Mesendoderm (in vitro differentiated cells): ENCODE data around the gene SOX5.

Source experiments
- DNase-seq: peaks from one replicate; pipeline ENCODE4 v3.0.0; 2013
- H2AK5ac ChIP-seq: 2 replicates; pipeline ENCODE4 v1.6.1; 2013; ENCODE audit warnings: low read length, inconsistent platforms
- H2BK120ac ChIP-seq: 2 replicates; pipeline ENCODE4 v1.6.1; 2013; ENCODE audit warnings: low read depth, mild to moderate bottlenecking, low read length, moderate library complexity, mixed read lengths
- H2BK15ac ChIP-seq: replicated peaks from 2 replicates; pipeline ENCODE4 v1.6.1; 2013; ENCODE audit warnings: low read depth, mild to moderate bottlenecking, moderate library complexity
- H2BK5ac ChIP-seq: 2 replicates; pipeline ENCODE4 v1.6.1; 2013; ENCODE audit warnings: low read length, inconsistent platforms
- H3K18ac ChIP-seq: 2 replicates; pipeline ENCODE4 v1.6.1; 2013; ENCODE audit warnings: mild to moderate bottlenecking, low read length, mixed read lengths
- H3K23ac ChIP-seq: one replicate; pipeline ENCODE4 v1.6.1; 2013; ENCODE audit warnings: low read length
- H3K27ac ChIP-seq: 2 replicates; pipeline ENCODE4 v1.5.1; 2013; ENCODE audit warnings: low read depth, mild to moderate bottlenecking, inconsistent platforms, low read length, moderate library complexity
- H3K27me3 ChIP-seq: 2 replicates; pipeline ENCODE4 v1.6.1; 2013; ENCODE audit warnings: low read length, control low read depth, mild to moderate bottlenecking, inconsistent platforms; ENCODE audit not compliant: insufficient read depth, poor library complexity
- H3K36me3 ChIP-seq: 2 replicates; pipeline ENCODE4 v1.6.1; 2013; ENCODE audit warnings: low read length, inconsistent platforms; ENCODE audit not compliant: control insufficient read depth, insufficient read depth
- H3K4ac ChIP-seq: one replicate; pipeline ENCODE4 v1.6.1; 2013; ENCODE audit warnings: low read depth, mild to moderate bottlenecking, low read length, moderate library complexity
- H3K4me1 ChIP-seq: 2 replicates; pipeline ENCODE4 v1.6.1; 2013; ENCODE audit warnings: low read depth, low read length, inconsistent platforms; ENCODE audit not compliant: control insufficient read depth
- H3K4me2 ChIP-seq: 2 replicates; pipeline ENCODE4 v1.6.1; 2013; ENCODE audit warnings: low read length
- H3K4me3 ChIP-seq: 2 replicates; pipeline ENCODE4 v1.5.1; 2013; ENCODE audit warnings: mild to moderate bottlenecking, low read length
- H3K56ac ChIP-seq: one replicate; pipeline ENCODE4 v1.6.1; 2013; ENCODE audit warnings: low read length
- H3K79me1 ChIP-seq: 2 replicates; pipeline ENCODE4 v1.6.1; 2013; ENCODE audit warnings: low read length, inconsistent platforms
- H3K79me2 ChIP-seq: 2 replicates; pipeline ENCODE4 v1.6.1; 2013; ENCODE audit warnings: mild to moderate bottlenecking, low read length; ENCODE audit not compliant: control insufficient read depth, insufficient read depth
- H3K9ac ChIP-seq: 2 replicates; pipeline ENCODE4 v1.6.1; 2013; ENCODE audit warnings: low read length, inconsistent platforms
- H4K5ac ChIP-seq: one replicate; pipeline ENCODE4 v1.6.1; 2013; ENCODE audit warnings: low read length
- H4K8ac ChIP-seq: one replicate; pipeline ENCODE4 v1.6.1; 2013; ENCODE audit warnings: low read depth, mild to moderate bottlenecking, control low read depth, low read length, moderate library complexity
- WGBS: extraction: QIAGEN DNeasy Blood & Tissue Kit; methylation state at CpG from one replicate; pipeline ENCODE4 v1.1.7; 2013; ENCODE audit warnings: low lambda C conversion rate, missing lambda C conversion rate; ENCODE audit not compliant: insufficient coverage; ENCODE audit errors: extremely low coverage; 5-methylcytosine and 5-hydroxymethylcytosine counted together

SOX5 gene

GRCh38 chr12:23767834-23768233, 181.6 kb downstream of the SOX5 start:
- Histone ChIP-seq H3K56ac (no peak overlapping the region), H2BK15ac (no peak overlapping the region), H2AK5ac (no peak overlapping the region), H3K23ac (no peak overlapping the region), H3K4me1 (no peaks in the 10 kb centered on the region), H3K36me3 (no peaks in the 10 kb centered on the region), H2BK5ac (no peak overlapping the region), H2BK120ac (no peak overlapping the region), H3K18ac (peak overlapping the region; percentile 60), H3K4me3 (no peak overlapping the region), H4K5ac (no peak overlapping the region), H3K27ac (no peak overlapping the region), H3K9ac (no peak overlapping the region), H3K79me1 (no peaks in the 10 kb centered on the region), H3K4me2 (no peak overlapping the region), H3K79me2 (no peaks in the 10 kb centered on the region), H3K4ac (no peak overlapping the region), H4K8ac (no peak overlapping the region), H3K27me3 (no peaks in the 10 kb centered on the region)
- peak; percentile 71 for DNase-seq
- no CpG with 5 or more reads among the region's 2 CpGs for WGBS

- H4K8ac ChIP-seq = no peak overlapping the region
- H3K18ac ChIP-seq = no peak overlapping the region
- H3K4ac ChIP-seq = no peak overlapping the region
- no peak overlapping the region for H3K27ac ChIP-seq
- no peaks in the 10 kb centered on the region for H3K27me3 ChIP-seq
- no peak overlapping the region for H3K23ac ChIP-seq
- H3K56ac ChIP-seq = no peak overlapping the region
- H3K4me2 ChIP-seq = no peak overlapping the region
- no peak for DNase-seq
- H3K79me1 ChIP-seq = no peaks in the 10 kb centered on the region
- no peak overlapping the region for H4K5ac ChIP-seq
- no peak overlapping the region for H2BK120ac ChIP-seq
- no peak overlapping the region for H3K4me3 ChIP-seq
- no peaks in the 10 kb centered on the region for H3K4me1 ChIP-seq
- no peak overlapping the region for H3K9ac ChIP-seq
- no peaks in the 10 kb centered on the region for H3K36me3 ChIP-seq
- H2BK15ac ChIP-seq = no peak overlapping the region
- H2AK5ac ChIP-seq = no peak overlapping the region
- no peak overlapping the region for H2BK5ac ChIP-seq
- WGBS = no CpG with 5 or more reads among the region's 1 CpG
- no peaks in the 10 kb centered on the region for H3K79me2 ChIP-seq
Observed at GRCh38 chr12:23763724-23764123, 185.7 kb downstream of the SOX5 start.

GRCh38 chr12:23760495-23760894, 189.0 kb downstream of the SOX5 start:
- H2BK15ac ChIP-seq = no peak overlapping the region
- no peak overlapping the region for H3K4me3 ChIP-seq
- no peak overlapping the region for H3K23ac ChIP-seq
- peak overlapping the region; percentile 45 for H2AK5ac ChIP-seq
- H3K4me1 ChIP-seq = no peaks in the 10 kb centered on the region
- no peak overlapping the region for H3K27ac ChIP-seq
- no peak overlapping the region for H3K4me2 ChIP-seq
- H3K18ac ChIP-seq = no peak overlapping the region
- H3K9ac ChIP-seq = no peak overlapping the region
- H3K36me3 ChIP-seq = no peaks in the 10 kb centered on the region
- no peaks in the 10 kb centered on the region for H3K79me1 ChIP-seq
- H3K4ac ChIP-seq = no peak overlapping the region
- H3K56ac ChIP-seq = peak overlapping the region; percentile 45
- no peaks in the 10 kb centered on the region for H3K79me2 ChIP-seq
- no CpG with 5 or more reads among the region's 1 CpG for WGBS
- peak; percentile 23 for DNase-seq
- no peak overlapping the region for H2BK120ac ChIP-seq
- H3K27me3 ChIP-seq = no peaks in the 10 kb centered on the region
- H4K5ac ChIP-seq = no peak overlapping the region
- H2BK5ac ChIP-seq = no peak overlapping the region
- no peak overlapping the region for H4K8ac ChIP-seq

GRCh38 chr12:23758608-23759007, 190.9 kb downstream of the SOX5 start:
- no peak overlapping the region for H3K56ac ChIP-seq
- no peak overlapping the region for H4K8ac ChIP-seq
- no peak overlapping the region for H3K4me3 ChIP-seq
- H4K5ac ChIP-seq = no peak overlapping the region
- no peak overlapping the region for H3K4me2 ChIP-seq
- H3K27me3 ChIP-seq = no peaks in the 10 kb centered on the region
- no peak overlapping the region for H3K23ac ChIP-seq
- H3K9ac ChIP-seq = no peak overlapping the region
- H3K79me2 ChIP-seq = no peaks in the 10 kb centered on the region
- H2BK5ac ChIP-seq = no peak overlapping the region
- no peaks in the 10 kb centered on the region for H3K36me3 ChIP-seq
- peaks cover 2% of the 10 kb centered on the region for H3K4me1 ChIP-seq
- H2AK5ac ChIP-seq = no peak overlapping the region
- WGBS = no CpG with 5 or more reads among the region's 3 CpGs
- DNase-seq = no peak
- H3K4ac ChIP-seq = peak overlapping the region; percentile 21
- no peak overlapping the region for H3K27ac ChIP-seq
- H3K79me1 ChIP-seq = no peaks in the 10 kb centered on the region
- H2BK120ac ChIP-seq = no peak overlapping the region
- H2BK15ac ChIP-seq = no peak overlapping the region
- H3K18ac ChIP-seq = no peak overlapping the region

- Histone ChIP-seq H2AK5ac (no peak overlapping the region), H4K5ac (no peak overlapping the region), H3K4me1 (peaks cover 2% of the 10 kb centered on the region), H2BK5ac (no peak overlapping the region), H3K27ac (peak overlapping the region; percentile 8), H3K4me2 (no peak overlapping the region), H3K36me3 (no peaks in the 10 kb centered on the region), H3K56ac (no peak overlapping the region), H2BK120ac (no peak overlapping the region), H3K4me3 (no peak overlapping the region), H2BK15ac (no peak overlapping the region), H3K9ac (no peak overlapping the region), H3K4ac (no peak overlapping the region), H3K79me2 (no peaks in the 10 kb centered on the region), H3K27me3 (no peaks in the 10 kb centered on the region), H3K79me1 (no peaks in the 10 kb centered on the region), H4K8ac (no peak overlapping the region), H3K18ac (peak overlapping the region; percentile 60), H3K23ac (no peak overlapping the region)
- peak; percentile 65 for DNase-seq
- WGBS = no CpG with 5 or more reads among the region's 1 CpG
Observed at GRCh38 chr12:23757541-23757962, 191.9 kb downstream of the SOX5 start.

- peaks cover 2% of the 10 kb centered on the region for H3K4me1 ChIP-seq
- H3K56ac ChIP-seq = peak overlapping the region; percentile 10
- no peak overlapping the region for H2BK15ac ChIP-seq
- H3K9ac ChIP-seq = no peak overlapping the region
- no peak overlapping the region for H3K27ac ChIP-seq
- no peak overlapping the region for H4K8ac ChIP-seq
- DNase-seq = peak; percentile 21
- peak overlapping the region; percentile 51 for H3K18ac ChIP-seq
- H3K79me2 ChIP-seq = no peaks in the 10 kb centered on the region
- no peak overlapping the region for H3K4me2 ChIP-seq
- no peak overlapping the region for H4K5ac ChIP-seq
- no peak overlapping the region for H2BK5ac ChIP-seq
- no peak overlapping the region for H2BK120ac ChIP-seq
- H3K79me1 ChIP-seq = no peaks in the 10 kb centered on the region
- no peaks in the 10 kb centered on the region for H3K36me3 ChIP-seq
- no peak overlapping the region for H3K4ac ChIP-seq
- H2AK5ac ChIP-seq = no peak overlapping the region
- no peaks in the 10 kb centered on the region for H3K27me3 ChIP-seq
- H3K23ac ChIP-seq = no peak overlapping the region
- no CpG with 5 or more reads among the region's 2 CpGs for WGBS
- H3K4me3 ChIP-seq = no peak overlapping the region
Observed at GRCh38 chr12:23756416-23756815, 193.1 kb downstream of the SOX5 start.
